ENCODE measurements around the gene PRSS57.

Gene PRSS57

DNA sequence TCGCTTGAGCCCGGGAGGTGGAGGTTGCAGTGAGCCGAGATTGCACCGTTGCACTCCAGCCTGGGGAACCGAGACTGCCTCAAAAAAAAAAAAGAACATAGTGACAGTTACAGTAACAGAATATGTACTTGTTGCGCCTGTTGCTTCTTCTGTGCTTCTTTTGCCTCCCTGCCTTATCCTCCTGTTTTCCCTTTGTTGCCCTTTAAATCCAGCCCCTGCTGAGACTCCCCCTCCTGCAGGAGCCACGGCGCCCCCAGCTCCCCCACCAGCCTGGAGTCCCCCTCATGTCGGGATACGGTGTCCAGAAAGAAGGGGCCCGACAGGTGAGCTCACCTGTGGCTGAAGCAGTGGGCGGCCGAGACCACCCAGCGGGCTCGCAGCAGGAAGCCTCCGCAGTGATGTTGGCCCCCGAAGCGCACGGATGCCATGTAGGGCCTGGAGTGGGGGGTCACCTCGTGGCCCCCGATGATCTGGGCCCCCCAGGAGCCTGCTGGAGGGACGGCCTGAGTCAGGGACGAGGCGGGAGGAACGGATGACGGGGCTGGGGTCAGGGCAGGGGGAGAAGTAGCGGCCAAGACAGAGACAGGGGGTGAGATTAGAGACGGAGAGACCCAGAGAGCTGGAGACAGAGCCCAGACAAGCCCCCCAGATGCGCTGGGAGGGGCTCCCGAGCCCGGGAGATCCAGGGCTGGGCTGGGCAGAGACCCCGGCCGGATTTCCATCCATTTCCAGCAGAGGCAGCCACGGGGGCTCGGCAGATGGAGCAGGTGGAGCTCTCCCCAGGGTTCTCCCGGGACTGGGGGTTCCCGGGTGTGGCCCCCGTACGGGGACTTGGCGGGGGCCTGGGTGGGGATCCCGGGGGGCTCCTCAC lies 536 bp downstream of the PRSS57 start:
- Histone ChIP-seq H3K4me3 (ENCODE audit: low read depth in 1 of 5, low read length in 5 of 5) (no peak overlapping the region), H3K27ac (ENCODE audit: low read depth, low read length) (no peak overlapping the region), H3K36me3 (ENCODE audit: control insufficient read depth in 5 of 5, insufficient read depth in 5 of 5, low read length in 5 of 5) (no peaks in the 10 kb centered on the region), H3K9me3 (ENCODE audit: control insufficient read depth in 5 of 5, low read length in 5 of 5) (no peaks in the 10 kb centered on the region), H3K9ac (ENCODE audit: low read length in 5 of 5) (no peak overlapping the region), H3K4me1 (ENCODE audit: control insufficient read depth in 5 of 5, insufficient read depth in 5 of 5, low read length in 5 of 5) (peaks cover 0 to 3% (median 0%) of the 10 kb centered on the region in 5 donors), H3K27me3 (ENCODE audit: control insufficient read depth in 5 of 5, insufficient read depth in 4 of 5, low read length in 5 of 5) (peaks cover 0 to 14% (median 5%) of the 10 kb centered on the region in 5 donors)

DNA sequence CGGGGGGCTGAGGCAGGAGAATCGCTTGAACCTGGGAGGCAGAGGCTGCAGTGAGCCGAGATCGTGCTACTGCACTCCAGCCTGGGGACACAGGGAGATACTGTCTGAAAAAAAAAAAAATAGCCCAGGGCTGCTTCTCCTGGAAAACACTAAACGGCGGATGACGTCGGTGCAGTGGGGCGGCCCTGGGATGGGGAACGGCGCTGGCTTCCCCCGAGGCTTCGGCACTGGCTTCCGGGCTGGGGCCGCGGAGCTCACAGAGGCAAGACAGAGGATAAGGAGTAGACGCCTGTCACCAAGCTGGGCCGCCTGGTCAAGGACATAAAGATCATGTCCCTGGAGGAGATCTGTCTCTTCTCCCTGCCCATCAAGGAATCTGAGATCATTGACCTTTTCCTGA lies 5.0 kb downstream of the PRSS57 start:
- H3K4me1 ChIP-seq (ENCODE audit: control insufficient read depth in 5 of 5, insufficient read depth in 5 of 5, low read length in 5 of 5) = no peaks in the 10 kb centered on the region
- no peaks in the 10 kb centered on the region for H3K9me3 ChIP-seq (ENCODE audit: control insufficient read depth in 5 of 5, low read length in 5 of 5)
- H3K36me3 ChIP-seq (ENCODE audit: control insufficient read depth in 5 of 5, insufficient read depth in 5 of 5, low read length in 5 of 5) = no peaks in the 10 kb centered on the region
- H3K27me3 ChIP-seq (ENCODE audit: control insufficient read depth in 5 of 5, insufficient read depth in 4 of 5, low read length in 5 of 5) = peaks cover 0 to 9% (median 2%) of the 10 kb centered on the region in 5 donors
- no peak overlapping the region for H3K4me3 ChIP-seq (ENCODE audit: low read depth in 1 of 5, low read length in 5 of 5)
- no peak overlapping the region for H3K9ac ChIP-seq (ENCODE audit: low read length in 5 of 5)
- H3K27ac ChIP-seq (ENCODE audit: low read depth, low read length) = no peak overlapping the region

- Histone ChIP-seq H3K9me3 (ENCODE audit: control insufficient read depth in 5 of 5, low read length in 5 of 5) (no peaks in the 10 kb centered on the region), H3K27ac (ENCODE audit: low read depth, low read length) (no peak overlapping the region), H3K27me3 (ENCODE audit: control insufficient read depth in 5 of 5, insufficient read depth in 4 of 5, low read length in 5 of 5) (no peaks in the 10 kb centered on the region), H3K9ac (ENCODE audit: low read length in 5 of 5) (no peak overlapping the region), H3K36me3 (ENCODE audit: control insufficient read depth in 5 of 5, insufficient read depth in 5 of 5, low read length in 5 of 5) (no peaks in the 10 kb centered on the region), H3K4me3 (ENCODE audit: low read depth in 1 of 5, low read length in 5 of 5) (no peak overlapping the region), H3K4me1 (ENCODE audit: control insufficient read depth in 5 of 5, insufficient read depth in 5 of 5, low read length in 5 of 5) (no peaks in the 10 kb centered on the region)
Measured at GRCh38 chr19:688992-689391, 6.3 kb downstream of the PRSS57 start.

DNA sequence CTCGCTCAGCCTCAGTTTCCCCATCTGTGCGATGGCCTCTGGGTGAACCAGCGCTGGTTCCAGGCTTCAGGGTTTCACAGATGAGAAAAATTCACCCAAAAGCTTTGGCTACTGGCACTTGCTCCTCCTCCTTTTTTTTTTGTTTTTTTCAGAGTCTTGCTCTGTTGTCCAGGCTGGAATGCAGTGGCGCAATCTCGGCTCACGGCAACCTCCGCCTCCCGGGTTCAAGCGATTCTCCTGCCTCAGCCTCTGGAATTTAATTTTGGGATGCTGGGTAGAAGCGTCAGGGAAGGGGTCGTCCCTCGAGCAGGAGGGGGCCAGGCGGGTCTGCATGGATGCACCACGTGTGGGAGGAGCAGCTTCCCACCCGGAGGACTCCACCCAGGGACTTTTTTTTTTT lies 7.0 kb downstream of the PRSS57 start:
- Histone ChIP-seq H3K27ac (ENCODE audit: low read depth, low read length) (no peak overlapping the region), H3K36me3 (ENCODE audit: control insufficient read depth in 5 of 5, insufficient read depth in 5 of 5, low read length in 5 of 5) (no peaks in the 10 kb centered on the region), H3K9me3 (ENCODE audit: control insufficient read depth in 5 of 5, low read length in 5 of 5) (no peaks in the 10 kb centered on the region), H3K9ac (ENCODE audit: low read length in 5 of 5) (no peak overlapping the region), H3K27me3 (ENCODE audit: control insufficient read depth in 5 of 5, insufficient read depth in 4 of 5, low read length in 5 of 5) (no peaks in the 10 kb centered on the region), H3K4me3 (ENCODE audit: low read depth in 1 of 5, low read length in 5 of 5) (no peak overlapping the region), H3K4me1 (ENCODE audit: control insufficient read depth in 5 of 5, insufficient read depth in 5 of 5, low read length in 5 of 5) (no peaks in the 10 kb centered on the region)

- Histone ChIP-seq H3K9ac (ENCODE audit: low read length in 5 of 5) (no peak overlapping the region), H3K36me3 (ENCODE audit: control insufficient read depth in 5 of 5, insufficient read depth in 5 of 5, low read length in 5 of 5) (no peaks in the 10 kb centered on the region), H3K4me3 (ENCODE audit: low read depth in 1 of 5, low read length in 5 of 5) (no peak overlapping the region), H3K9me3 (ENCODE audit: control insufficient read depth in 5 of 5, low read length in 5 of 5) (no peaks in the 10 kb centered on the region), H3K27ac (ENCODE audit: low read depth, low read length) (no peak overlapping the region), H3K27me3 (ENCODE audit: control insufficient read depth in 5 of 5, insufficient read depth in 4 of 5, low read length in 5 of 5) (no peaks in the 10 kb centered on the region), H3K4me1 (ENCODE audit: control insufficient read depth in 5 of 5, insufficient read depth in 5 of 5, low read length in 5 of 5) (peaks cover 0 to 3% (median 0%) of the 10 kb centered on the region in 5 donors)
Measured at GRCh38 chr19:687569-688166, 7.6 kb downstream of the PRSS57 start.

- Histone ChIP-seq H3K9ac (ENCODE audit: low read length in 5 of 5) (no peak overlapping the region), H3K4me3 (ENCODE audit: low read depth in 1 of 5, low read length in 5 of 5) (no peak overlapping the region), H3K4me1 (ENCODE audit: control insufficient read depth in 5 of 5, insufficient read depth in 5 of 5, low read length in 5 of 5) (peaks cover 0 to 12% (median 2%) of the 10 kb centered on the region in 5 donors), H3K27ac (ENCODE audit: low read depth, low read length) (no peak overlapping the region), H3K27me3 (ENCODE audit: control insufficient read depth in 5 of 5, insufficient read depth in 4 of 5, low read length in 5 of 5) (no peaks in the 10 kb centered on the region), H3K36me3 (ENCODE audit: control insufficient read depth in 5 of 5, insufficient read depth in 5 of 5, low read length in 5 of 5) (no peaks in the 10 kb centered on the region), H3K9me3 (ENCODE audit: control insufficient read depth in 5 of 5, low read length in 5 of 5) (no peaks in the 10 kb centered on the region)
Measured at GRCh38 chr19:686589-687297, 8.5 kb downstream of the PRSS57 start.

GRCh38 chr19:685454-685931 lies 9.8 kb downstream of the PRSS57 start:
- peaks cover 0 to 5% (median 0%) of the 10 kb centered on the region in 5 donors for H3K36me3 ChIP-seq (ENCODE audit: control insufficient read depth in 5 of 5, insufficient read depth in 5 of 5, low read length in 5 of 5)
- no peaks in the 10 kb centered on the region for H3K9me3 ChIP-seq (ENCODE audit: control insufficient read depth in 5 of 5, low read length in 5 of 5)
- H3K9ac ChIP-seq (ENCODE audit: low read length in 5 of 5) = no peak overlapping the region
- H3K27me3 ChIP-seq (ENCODE audit: control insufficient read depth in 5 of 5, insufficient read depth in 4 of 5, low read length in 5 of 5) = no peaks in the 10 kb centered on the region
- no peak overlapping the region for H3K27ac ChIP-seq (ENCODE audit: low read depth, low read length)
- H3K4me3 ChIP-seq (ENCODE audit: low read depth in 1 of 5, low read length in 5 of 5) = no peak overlapping the region
- peaks cover 1 to 21% (median 8%) of the 10 kb centered on the region in 5 donors for H3K4me1 ChIP-seq (ENCODE audit: control insufficient read depth in 5 of 5, insufficient read depth in 5 of 5, low read length in 5 of 5)

GRCh38 chr19:682678-683320 lies 12.5 kb downstream of the PRSS57 start:
- peak overlapping the region; percentile 30 for H3K27ac ChIP-seq (ENCODE audit: low read depth, low read length)
- no peaks in the 10 kb centered on the region for H3K9me3 ChIP-seq (ENCODE audit: control insufficient read depth in 5 of 5, low read length in 5 of 5)
- peaks cover 0 to 5% (median 0%) of the 10 kb centered on the region in 5 donors for H3K36me3 ChIP-seq (ENCODE audit: control insufficient read depth in 5 of 5, insufficient read depth in 5 of 5, low read length in 5 of 5)
- H3K4me1 ChIP-seq (ENCODE audit: control insufficient read depth in 5 of 5, insufficient read depth in 5 of 5, low read length in 5 of 5) = peaks cover 6 to 40% (median 25%) of the 10 kb centered on the region in 5 donors
- no peak overlapping the region for H3K4me3 ChIP-seq (ENCODE audit: low read depth in 1 of 5, low read length in 5 of 5)
- no peak overlapping the region for H3K9ac ChIP-seq (ENCODE audit: low read length in 5 of 5)
- H3K27me3 ChIP-seq (ENCODE audit: control insufficient read depth in 5 of 5, insufficient read depth in 4 of 5, low read length in 5 of 5) = no peaks in the 10 kb centered on the region

DNA sequence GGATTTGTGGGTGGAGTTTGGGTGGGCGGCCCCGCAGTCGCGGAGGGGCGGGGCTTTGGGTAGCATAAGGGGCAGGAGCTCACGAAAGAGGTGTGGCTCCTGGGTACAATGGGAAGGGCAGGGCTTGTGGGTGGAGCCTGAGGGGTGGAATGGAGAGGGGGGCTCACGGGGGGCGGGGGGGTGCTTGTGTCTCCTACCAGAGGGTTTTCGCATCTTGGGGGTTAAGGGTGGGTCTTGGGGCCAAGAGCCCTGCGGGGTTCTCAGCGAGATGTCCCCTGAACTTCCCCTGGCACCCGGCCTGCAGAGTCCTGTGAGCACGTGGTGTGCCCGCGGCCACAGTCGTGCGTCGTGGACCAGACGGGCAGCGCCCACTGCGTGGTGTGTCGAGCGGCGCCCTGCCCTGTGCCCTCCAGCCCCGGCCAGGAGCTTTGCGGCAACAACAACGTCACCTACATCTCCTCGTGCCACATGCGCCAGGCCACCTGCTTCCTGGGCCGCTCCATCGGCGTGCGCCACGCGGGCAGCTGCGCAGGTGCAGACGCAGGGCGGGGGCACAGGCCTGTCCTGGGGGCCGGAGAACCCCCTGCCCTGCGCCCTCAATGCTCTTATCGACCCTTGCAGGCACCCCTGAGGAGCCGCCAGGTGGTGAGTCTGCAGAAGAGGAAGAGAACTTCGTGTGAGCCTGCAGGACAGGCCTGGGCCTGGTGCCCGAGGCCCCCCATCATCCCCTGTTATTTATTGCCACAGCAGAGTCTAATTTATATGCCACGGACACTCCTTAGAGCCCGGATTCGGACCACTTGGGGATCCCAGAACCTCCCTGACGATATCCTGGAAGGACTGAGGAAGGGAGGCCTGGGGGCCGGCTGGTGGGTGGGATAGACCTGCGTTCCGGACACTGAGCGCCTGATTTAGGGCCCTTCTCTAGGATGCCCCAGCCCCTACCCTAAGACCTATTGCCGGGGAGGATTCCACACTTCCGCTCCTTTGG lies 13.9 kb downstream of the PRSS57 start:
- peaks cover 7 to 49% (median 31%) of the 10 kb centered on the region in 5 donors for H3K4me1 ChIP-seq (ENCODE audit: control insufficient read depth in 5 of 5, insufficient read depth in 5 of 5, low read length in 5 of 5)
- H3K9ac ChIP-seq (ENCODE audit: low read length in 5 of 5) = peak overlapping the region in 1 of 5 donors; percentile 56
- H3K27ac ChIP-seq (ENCODE audit: low read depth, low read length) = peak overlapping the region; percentile 46
- H3K36me3 ChIP-seq (ENCODE audit: control insufficient read depth in 5 of 5, insufficient read depth in 5 of 5, low read length in 5 of 5) = peaks cover 0 to 5% (median 0%) of the 10 kb centered on the region in 5 donors
- H3K9me3 ChIP-seq (ENCODE audit: control insufficient read depth in 5 of 5, low read length in 5 of 5) = no peaks in the 10 kb centered on the region
- peaks cover 0 to 3% (median 0%) of the 10 kb centered on the region in 5 donors for H3K27me3 ChIP-seq (ENCODE audit: control insufficient read depth in 5 of 5, insufficient read depth in 4 of 5, low read length in 5 of 5)
- H3K4me3 ChIP-seq (ENCODE audit: low read depth in 1 of 5, low read length in 5 of 5) = peak overlapping the region in 3 of 5 donors; percentile 56 to 65 (median 59)
